Tibial artery (tissue), 4 donors: ENCODE measurements around the gene CDC42BPG.

Experiments
- DNase-seq, 2 donors: peaks; one replicate each; pipeline ENCODE4 v3.0.0-alpha.2; 2019
- H3K27ac ChIP-seq, 2 donors: fragments of 200-600 bp; sonication (generic) in 1 of 2; 1 replicate in 1 of 2; 2 replicates in 1 of 2; pipeline ENCODE4 v1.5.1; 2018 to 2019; ENCODE audit warnings: mild to moderate bottlenecking in 1 of 2
- H3K27me3 ChIP-seq, 2 donors: fragments of 200-600 bp; sonication (generic) in 1 of 2; one replicate each; pipeline versions ENCODE4 v1.5.1 to v1.6.0; 2016 to 2019
- H3K36me3 ChIP-seq, 3 donors: fragments of 200-600 bp; sonication (generic) in 2 of 3; one replicate each; pipeline ENCODE4 v1.5.1; 2016 to 2019; ENCODE audit warnings: mild to moderate bottlenecking in 2 of 3
- H3K4me1 ChIP-seq, 4 donors: fragments of 200-600 bp; sonication (generic) in 2 of 4; 1 replicate in 3 of 4; 2 replicates in 1 of 4; pipeline ENCODE4 v1.5.1; 2016 to 2019
- H3K4me3 ChIP-seq, 2 donors: fragments of 200-600 bp; sonication (generic) in 1 of 2; 1 replicate in 1 of 2; 2 replicates in 1 of 2; pipeline ENCODE4 v1.5.1; 2018 to 2019; ENCODE audit warnings: mild to moderate bottlenecking in 2 of 2
- H3K9me3 ChIP-seq, 3 donors: fragments of 200-600 bp; sonication (generic) in 1 of 3; one replicate each; pipeline ENCODE4 v1.5.1; 2016 to 2019
- CTCF ChIP-seq, 2 experiments: fragments of 200-600 bp in 1 of 2; fragments of 450-650 bp in 1 of 2; IDR thresholded peaks; one replicate each; pipeline ENCODE4 v1.5.1; 2017 to 2019; ENCODE audit warnings: antibody characterized with exemption in 2 of 2, mild to moderate bottlenecking in 1 of 2, moderate library complexity in 1 of 2
- intact Hi-C: fragments of 100-400 bp; cut with DNase I; formaldehyde crosslinking; loops from one replicate; pipeline ENCODE4 v1.15.0; 2023; ENCODE audit warnings: low total_unique reads

The CDC42BPG gene

GRCh38 chr11:64887757-64888405 is 43.4 kb upstream of the CDC42BPG start:
- H3K27me3 ChIP-seq = no peaks in the 10 kb centered on the region
- peak; percentile 95 to 99 for TF ChIP-seq CTCF (IDR thresholded peaks at IDR 0.05)
- DNase-seq = peak; percentile 59 to 87
- H3K4me3 ChIP-seq = peak overlapping the region; percentile 12 to 31
- peaks cover 0 to 31% (median 12%) of the 10 kb centered on the region in 4 donors for H3K4me1 ChIP-seq
- H3K27ac ChIP-seq = peak overlapping the region; percentile 57 to 66
- intact Hi-C loops = loop anchor here (2.0 kb wide), 1 partner anchor 39 kb away; no protein-coding TSS in a partner anchor
- no peaks in the 10 kb centered on the region for H3K9me3 ChIP-seq
- H3K36me3 ChIP-seq = no peaks in the 10 kb centered on the region

- Histone ChIP-seq H3K4me1 (peaks cover 0 to 37% (median 17%) of the 10 kb centered on the region in 4 donors), H3K9me3 (no peaks in the 10 kb centered on the region), H3K4me3 (peak overlapping the region in 1 of 2 donors; percentile 31), H3K36me3 (no peaks in the 10 kb centered on the region), H3K27ac (peak overlapping the region; percentile 57 to 66), H3K27me3 (no peaks in the 10 kb centered on the region)
- no peak for TF ChIP-seq CTCF (IDR thresholded peaks at IDR 0.05)
- intact Hi-C loops = no loop called here
- DNase-seq = no peak
Measured at GRCh38 chr11:64887234-64887756, 42.8 kb upstream of the CDC42BPG start.

- Histone ChIP-seq H3K36me3 (no peaks in the 10 kb centered on the region), H3K4me1 (peaks cover 0 to 53% (median 21%) of the 10 kb centered on the region in 4 donors), H3K9me3 (no peaks in the 10 kb centered on the region), H3K27ac (peak overlapping the region in 1 of 2 donors; percentile 97), H3K4me3 (no peak overlapping the region), H3K27me3 (no peaks in the 10 kb centered on the region)
- DNase-seq = no peak
- intact Hi-C loops = no loop called here
- no peak for TF ChIP-seq CTCF (IDR thresholded peaks at IDR 0.05)
Measured at GRCh38 chr11:64885367-64886286, 41.2 kb upstream of the CDC42BPG start.

- Histone ChIP-seq H3K9me3 (no peaks in the 10 kb centered on the region), H3K4me1 (peaks cover 0 to 67% (median 25%) of the 10 kb centered on the region in 4 donors), H3K27me3 (no peaks in the 10 kb centered on the region), H3K27ac (peak overlapping the region; percentile 70 to 97), H3K36me3 (no peaks in the 10 kb centered on the region), H3K4me3 (no peak overlapping the region)
- intact Hi-C loops = no loop called here
- no peak for TF ChIP-seq CTCF (IDR thresholded peaks at IDR 0.05)
- DNase-seq = no peak
Measured at GRCh38 chr11:64884019-64884418, 39.6 kb upstream of the CDC42BPG start.

GRCh38 chr11:64883575-64883974 is 39.1 kb upstream of the CDC42BPG start:
- H3K9me3 ChIP-seq = no peaks in the 10 kb centered on the region
- no peaks in the 10 kb centered on the region for H3K36me3 ChIP-seq
- intact Hi-C loops = no loop called here
- peak overlapping the region; percentile 70 to 97 for H3K27ac ChIP-seq
- DNase-seq = no peak
- no peak overlapping the region for H3K4me3 ChIP-seq
- H3K4me1 ChIP-seq = peaks cover 0 to 69% (median 26%) of the 10 kb centered on the region in 4 donors
- no peaks in the 10 kb centered on the region for H3K27me3 ChIP-seq
- no peak for TF ChIP-seq CTCF (IDR thresholded peaks at IDR 0.05)
